GM12878 (cell line): Measurements from ENCODE around the gene DTD2. TPM values are rescaled to one million over a fixed set of nuclear protein-coding genes. Genes with fewer than 3 reads are reported as not detected.

ENCODE experiments used
- ATAC-seq: fragments of 200-7000 bp; cut with Tn5 transposase; 3 replicates; pipeline ENCODE4 v1.9.1; 2020; ENCODE audit warnings: mild to moderate bottlenecking, moderate library complexity
- BruUV-seq: library from RNA; stranded (reverse); fragments of 400-500 nt; replicated peaks from 2 replicates; lab custom pipeline; 2021; lab: Mats Ljungman, UMichigan
- CTCF ChIA-PET: fragments of 300-600 bp; sonication (Branson Sonifier 250); formaldehyde crosslinking; extraction: SDS; loops from one replicate; lab custom pipeline; 2021; ENCODE audit warnings: inconsistent platforms; lab: Yijun Ruan, JAX
- POLR2A ChIA-PET: fragments of 350-600 bp; formaldehyde crosslinking; extraction: SDS; loops from one replicate; lab custom pipeline; 2021; ENCODE audit warnings: inconsistent platforms; lab: Charles Lee
- RAD21 ChIA-PET: fragments of 300-600 bp; sonication (Branson Sonifier 250); formaldehyde crosslinking; loops from one replicate; lab custom pipeline; 2023; ENCODE audit warnings: antibody characterized with exemption; ENCODE audit not compliant: unreplicated experiment; lab: Charles Lee
- SMC1A ChIA-PET: fragments of 300-600 bp; sonication (Branson Sonifier 250); formaldehyde crosslinking; loops from one replicate; lab custom pipeline; 2023; ENCODE audit not compliant: unreplicated experiment, uncharacterized antibody; lab: Charles Lee
- DNase-seq: peaks from one replicate; pipeline ENCODE4 v3.0.0-alpha.2; 2011; ENCODE audit warnings: low read depth, low spot score
- FAIRE-seq: peaks from 3 replicates; lab custom pipeline; 2011; peaks lifted over from hg19 to GRCh38; lab: Jason Lieb, UNC
- H2AFZ ChIP-seq: 2 replicates; pipeline ENCODE4 v1.6.0; 2011; ENCODE audit warnings: low read depth, low read length, control low read depth; ENCODE audit not compliant: control insufficient read depth
- H3K27ac ChIP-seq: 2 replicates; pipeline ENCODE4 v1.5.1; 2011; ENCODE audit warnings: control low read depth; ENCODE audit not compliant: control insufficient read depth, insufficient read depth
- H3K27me3 ChIP-seq, 2 experiments: replicated peaks in 1 of 2; 2 replicates each; pipeline versions ENCODE4 v1.6.0 to v1.6.1; 2011; ENCODE audit warnings: low read length in 1 of 2; ENCODE audit not compliant: control insufficient read depth in 2 of 2, insufficient read depth in 2 of 2
- H3K36me3 ChIP-seq, 2 experiments: 2 replicates each; pipeline ENCODE4 v1.5.1; 2011; ENCODE audit warnings: low read length in 1 of 2; ENCODE audit not compliant: control insufficient read depth in 2 of 2, insufficient read depth in 2 of 2
- H3K4me1 ChIP-seq: 2 replicates; pipeline ENCODE4 v1.6.1; 2011; ENCODE audit warnings: mild to moderate bottlenecking, low read length, moderate library complexity, mixed read lengths; ENCODE audit not compliant: control insufficient read depth, insufficient read depth
- H3K4me2 ChIP-seq: 2 replicates; pipeline ENCODE4 v1.6.0; 2011; ENCODE audit warnings: control low read depth; ENCODE audit not compliant: control insufficient read depth, insufficient read depth
- H3K4me3 ChIP-seq: fragments of 200-600 bp; sonication (generic); 2 replicates; pipeline ENCODE4 v1.5.1; 2016
- H3K79me2 ChIP-seq: 2 replicates; pipeline ENCODE4 v1.6.0; 2011; ENCODE audit warnings: low read length; ENCODE audit not compliant: control insufficient read depth, insufficient read depth
- H3K9ac ChIP-seq: 2 replicates; pipeline ENCODE4 v1.8.0; 2011; ENCODE audit warnings: low read length, control low read depth, mixed read lengths; ENCODE audit not compliant: control insufficient read depth, insufficient read depth
- H3K9me3 ChIP-seq: replicated peaks from 3 replicates; pipeline ENCODE4 v1.5.1; 2011; ENCODE audit warnings: mild to moderate bottlenecking, low read length; ENCODE audit not compliant: control insufficient read depth, insufficient read depth
- H4K20me1 ChIP-seq: 2 replicates; pipeline ENCODE4 v1.6.0; 2011; ENCODE audit not compliant: control insufficient read depth, insufficient read depth
- E2F8 ChIP-seq: fragments of 450-650 bp; IDR thresholded peaks from 2 replicates; pipeline ENCODE4 v1.6.1; 2018; ENCODE audit warnings: mild to moderate bottlenecking, low read depth, moderate library complexity; ENCODE audit not compliant: partially characterized antibody
- ETV6 ChIP-seq, 2 experiments: fragments of 450-650 bp in 1 of 2; IDR thresholded peaks in 1 of 2; conservative IDR thresholded peaks in 1 of 2; 2 replicates each; pipeline ENCODE4 v1.6.1; 2014; ENCODE audit warnings: antibody characterized with exemption in 1 of 2, borderline replicate concordance in 1 of 2, low read depth in 1 of 2, mild to moderate bottlenecking in 1 of 2, moderate library complexity in 1 of 2
- EZH2 ChIP-seq: IDR thresholded peaks from 2 replicates; pipeline ENCODE4 v1.6.1; 2012; ENCODE audit warnings: low read depth, mild to moderate bottlenecking, control low read depth, inconsistent platforms, low read length, borderline replicate concordance; ENCODE audit not compliant: control insufficient read depth
- GABPA ChIP-seq: IDR thresholded peaks from 2 replicates; pipeline ENCODE4 v1.6.1; 2014; ENCODE audit warnings: antibody characterized with exemption, low read depth, mild to moderate bottlenecking, inconsistent platforms
- IRF5 ChIP-seq: fragments of 450-650 bp; IDR thresholded peaks from 2 replicates; pipeline ENCODE4 v1.6.1; 2017; ENCODE audit warnings: borderline replicate concordance
- MXI1 ChIP-seq: fragments of 150-350 bp; IDR thresholded peaks from 2 replicates; pipeline ENCODE4 v1.6.1; 2011; ENCODE audit warnings: low read depth, mild to moderate bottlenecking, inconsistent platforms, low read length, improper control_type of control experiment
- NBN ChIP-seq: fragments of 450-650 bp; IDR thresholded peaks from 2 replicates; pipeline ENCODE4 v1.6.1; 2016
- POLR2AphosphoS5 ChIP-seq: IDR thresholded peaks from 2 replicates; pipeline ENCODE4 v1.6.1; 2011; ENCODE audit warnings: mild to moderate bottlenecking, low read length, inconsistent platforms
- RCOR1 ChIP-seq: conservative IDR thresholded peaks from 2 replicates; pipeline ENCODE4 v1.6.1; 2012; ENCODE audit warnings: low read depth, low read length, improper control_type of control experiment
- SIN3A ChIP-seq: IDR thresholded peaks from 2 replicates; pipeline ENCODE4 v1.6.1; 2012; ENCODE audit warnings: low read depth, low read length, improper control_type of control experiment
- TCF12 ChIP-seq: IDR thresholded peaks from 2 replicates; pipeline ENCODE4 v1.6.1; 2011; ENCODE audit warnings: low read depth, mild to moderate bottlenecking, low read length
- TCF3 ChIP-seq: IDR thresholded peaks from 2 replicates; pipeline ENCODE4 v1.6.1; 2012; ENCODE audit warnings: low read depth, mild to moderate bottlenecking, low read length, borderline replicate concordance; ENCODE audit not compliant: insufficient read depth
- YY1 ChIP-seq: IDR thresholded peaks from 2 replicates; pipeline ENCODE4 v1.6.1; 2011; ENCODE audit warnings: low read depth, mild to moderate bottlenecking, low read length
- ZBED1 ChIP-seq: IDR thresholded peaks from 2 replicates; pipeline ENCODE4 v1.6.1; 2016; ENCODE audit warnings: borderline replicate concordance
- WGBS: methylation state at CpG from one replicate; pipeline ENCODE4 v1.1.6; 2016; ENCODE audit warnings: low lambda C conversion rate; ENCODE audit not compliant: insufficient replicate concordance, insufficient coverage; ENCODE audit errors: missing lambda C conversion rate; 5-methylcytosine and 5-hydroxymethylcytosine counted together
- in situ Hi-C: fragments of 300-500 bp; cut with MboI; formaldehyde crosslinking; loops from 9 replicates; pipeline ENCODE4 v1.14.3; 2018; ENCODE audit warnings: mixed read lengths
- intact Hi-C: fragments of 100-400 bp; cut with micrococcal nuclease; formaldehyde crosslinking; loops from one replicate; pipeline ENCODE4 v1.14.2; 2022; ENCODE audit not compliant: unreplicated experiment
- polyA plus RNA-seq, 11 experiments: library from polyadenylated mRNA; depleted of rRNA in 4 of 11; unstranded in 6 of 11; stranded (reverse) in 5 of 11; fragments of >200 nt; fragmentation: Nextera tagmentation in 4 of 11; fragmentation: Illumina TruSeq in 1 of 11; extraction: Ambion mirVana in 4 of 11; extraction: Trizol in 1 of 11; gene quantifications; 1 replicate in 1 of 11; 2 replicates in 10 of 11; pipeline versions ENCODE4 v1.2.1 to v1.2.3, GENCODE V29; 2011 to 2016; ENCODE audit warnings: inconsistent platforms in 2 of 11, missing spikeins in 2 of 11, low read depth in 1 of 11
- total RNA-seq, 4 experiments: library from RNA; depleted of rRNA in 3 of 4; stranded (reverse); fragments of >200 nt in 3 of 4; fragmentation: Illumina TruSeq in 1 of 4; extraction: Trizol in 1 of 4; gene quantifications; 2 replicates each; pipeline versions ENCODE4 v1.2.1 to v1.2.3, GENCODE V29; 2013 to 2021

The DTD2 gene
- total and polyA plus RNA-seq, 10 of the 15 experiments (the other 5 are each of a cell fraction or from before 2014, with no cell fraction given) = 4.5 to 32.8 (median 15.9) TPM

GRCh38 chr14:31505411-31505810 is 48.1 kb upstream of the DTD2 start:
- intact Hi-C loops = no loop called here
- H3K27ac ChIP-seq = no peak overlapping the region
- ChIA-PET RAD21 (no interaction called here), SMC1A (interaction anchor here (1.3 to 3.1 kb wide), 3 partner anchors 566 to 748 kb away, joined by 3 to 11 read pairs (median 3); no protein-coding TSS in a partner anchor), POLR2A (no interaction called here), CTCF (interaction anchor here (0.9 to 1.9 kb wide), 4 partner anchors 23 to 747 kb away, joined by 3 to 7 read pairs (median 5); no protein-coding TSS in a partner anchor)
- H3K27me3 ChIP-seq = no peaks in the 10 kb centered on the region; a peak in 1 of 4 replicates
- H3K79me2 ChIP-seq = no peaks in the 10 kb centered on the region
- TF ChIP-seq YY1 (no peak), SIN3A (no peak), EZH2 (no peak)
- in situ Hi-C loops = loop anchor here (5.0 to 25.0 kb wide), 2 partner anchors 752 to 957 kb away; no protein-coding TSS in a partner anchor
- no peak overlapping the region for H2AFZ ChIP-seq
- no peak overlapping the region for H3K4me2 ChIP-seq
- DNase-seq = no peak
- WGBS = 78% methylated on average over 1 of the region's 1 CpG
- no peak for FAIRE-seq
- no peak overlapping the region for H3K4me3 ChIP-seq
- no TSS peak for BruUV-seq
- no peaks in the 10 kb centered on the region for H4K20me1 ChIP-seq
- no peak for ATAC-seq
- no peaks in the 10 kb centered on the region for H3K4me1 ChIP-seq
- H3K36me3 ChIP-seq = no peaks in the 10 kb centered on the region
- no peak overlapping the region for H3K9ac ChIP-seq
- H3K9me3 ChIP-seq = no peaks in the 10 kb centered on the region

GRCh38 chr14:31501870-31502269 is 44.6 kb upstream of the DTD2 start:
- Histone ChIP-seq H3K9ac (no peak overlapping the region), H2AFZ (no peak overlapping the region), H3K4me3 (no peak overlapping the region), H3K4me2 (no peak overlapping the region), H3K27ac (no peak overlapping the region), H4K20me1 (no peaks in the 10 kb centered on the region), H3K27me3 (no peaks in the 10 kb centered on the region; a peak in 1 of 4 replicates), H3K79me2 (no peaks in the 10 kb centered on the region), H3K36me3 (no peaks in the 10 kb centered on the region), H3K4me1 (no peaks in the 10 kb centered on the region), H3K9me3 (no peaks in the 10 kb centered on the region)
- ATAC-seq (no peak), DNase-seq (no peak), FAIRE-seq (no peak)
- 25% methylated on average over 2 of the region's 2 CpGs for WGBS
- no TSS peak for BruUV-seq
- POLR2A ChIA-PET = no interaction called here
- RAD21 ChIA-PET = interaction anchor here (1.1 kb wide), 1 partner anchor 466 kb away, joined by 3 read pairs; no protein-coding TSS in a partner anchor
- CTCF ChIA-PET = interaction anchor here (0.8 kb wide), 1 partner anchor 424 kb away, joined by 3 read pairs; no protein-coding TSS in a partner anchor
- SMC1A ChIA-PET = interaction anchor here (0.8 to 2.0 kb wide), 2 partner anchors 11 to 753 kb away, joined by 3 to 7 read pairs; no protein-coding TSS in a partner anchor
- intact Hi-C loops (no loop called here), in situ Hi-C loops (loop anchor here (25.0 kb wide), 1 partner anchor 960 kb away; no protein-coding TSS in a partner anchor)
- TF ChIP-seq POLR2AphosphoS5 (no peak), ETV6 (conservative IDR thresholded peaks at IDR 0.05 in 1 of 2, IDR thresholded peaks at IDR 0.05 in 1 of 2; ENCODE audit: borderline replicate concordance in 1 of 2, low read depth in 1 of 2) (no peak), TCF12 (no peak), TCF3 (no peak), E2F8 (no peak), IRF5 (no peak), ZBED1 (no peak), RCOR1 (no peak), MXI1 (no peak), GABPA (no peak), NBN (no peak)
